K562 (cell line): ENCODE measurements around the gene ELAC1. TPM values are rescaled to one million over a fixed set of nuclear protein-coding genes. Genes with fewer than 3 reads are reported as not detected.

Experiments used
- ATAC-seq: fragments of 200-7000 bp; cut with Tn5 transposase; 3 replicates; pipeline ENCODE4 v1.9.1; 2020; ENCODE audit warnings: moderate library complexity
- BruUV-seq: library from RNA; stranded (reverse); fragments of 400-500 nt; replicated peaks from 2 replicates; lab custom pipeline; 2021; lab: Mats Ljungman, UMichigan
- CTCF ChIA-PET: fragments of 300-600 bp; formaldehyde crosslinking; extraction: SDS; loops from one replicate; lab custom pipeline; 2021; ENCODE audit warnings: low intra/inter-chr PET ratio; lab: Yijun Ruan, JAX
- POLR2A ChIA-PET: fragments of 300-600, 350-650 bp; sonication (Branson Sonifier 250); formaldehyde crosslinking; extraction: SDS; loops from one replicate; lab custom pipeline; 2021; ENCODE audit warnings: antibody characterized with exemption, inconsistent platforms; lab: Yijun Ruan, JAX
- DNase-seq, 4 experiments: peaks; one replicate each; pipeline versions ENCODE4 v3.0.0 to v3.0.0-alpha.2; 2011 to 2018; ENCODE audit warnings: low spot score in 3 of 4, mixed read lengths in 3 of 4; ENCODE audit errors: extremely low read depth in 1 of 4
- FAIRE-seq: peaks from 2 replicates; lab custom pipeline; 2011; peaks lifted over from hg19 to GRCh38; lab: Jason Lieb, UNC
- H2AFZ ChIP-seq: 2 replicates; pipeline ENCODE4 v1.6.0; 2011; ENCODE audit warnings: low read depth, low read length, control low read depth, inconsistent platforms
- H3K27ac ChIP-seq: fragments of 200-600 bp; 3 replicates; pipeline ENCODE4 v1.8.0; 2011; ENCODE audit warnings: low read depth, mild to moderate bottlenecking, control low read depth, inconsistent platforms, low read length, moderate library complexity, mixed read lengths; ENCODE audit errors: extremely low read depth
- H3K27me3 ChIP-seq, 2 experiments: fragments of 300-600 bp in 1 of 2; 2 replicates in 1 of 2; 3 replicates in 1 of 2; pipeline versions ENCODE4 v1.6.0 to v1.8.0; 2011; ENCODE audit warnings: inconsistent platforms in 2 of 2, low read length in 2 of 2, mild to moderate bottlenecking in 1 of 2, mixed read lengths in 1 of 2, moderate library complexity in 1 of 2; ENCODE audit not compliant: control insufficient read depth in 2 of 2, insufficient read depth in 2 of 2
- H3K36me3 ChIP-seq: fragments of 300-600 bp; 3 replicates; pipeline ENCODE4 v1.8.0; 2011; ENCODE audit warnings: mild to moderate bottlenecking, low read length, inconsistent platforms; ENCODE audit not compliant: control insufficient read depth, insufficient read depth
- H3K4me1 ChIP-seq, 2 experiments: fragments of 200-600 bp in 1 of 2; replicated peaks in 1 of 2; 2 replicates in 1 of 2; 3 replicates in 1 of 2; pipeline versions ENCODE4 v1.5.1 to v1.8.0; 2011; ENCODE audit warnings: inconsistent platforms in 2 of 2, low read length in 2 of 2, mild to moderate bottlenecking in 1 of 2, mixed read lengths in 1 of 2, moderate library complexity in 1 of 2; ENCODE audit not compliant: control insufficient read depth in 2 of 2, insufficient read depth in 2 of 2
- H3K4me2 ChIP-seq: 2 replicates; pipeline ENCODE4 v1.6.1; 2011; ENCODE audit warnings: low read length, control low read depth, inconsistent platforms, mixed read lengths; ENCODE audit not compliant: insufficient read depth
- H3K4me3 ChIP-seq: fragments of 200-600 bp; sonication (generic), shearing (Covaris generic); 2 replicates; pipeline ENCODE4 v1.5.1; 2016; ENCODE audit warnings: control low read depth, inconsistent platforms
- H3K79me2 ChIP-seq: fragments of 200-600 bp; 3 replicates; pipeline ENCODE4 v1.8.0; 2011; ENCODE audit warnings: low read length, inconsistent platforms; ENCODE audit not compliant: control insufficient read depth, insufficient read depth
- H3K9ac ChIP-seq, 2 experiments: 2 replicates each; pipeline versions ENCODE4 v1.6.0 to v1.6.1; 2011; ENCODE audit warnings: low read depth in 2 of 2, low read length in 2 of 2, control low read depth in 1 of 2, inconsistent platforms in 1 of 2, mild to moderate bottlenecking in 1 of 2, mixed read lengths in 1 of 2; ENCODE audit not compliant: insufficient read depth in 1 of 2
- H3K9me1 ChIP-seq: one replicate; pipeline ENCODE4 v1.6.0; 2011; ENCODE audit warnings: inconsistent platforms, mild to moderate bottlenecking, low read length, moderate library complexity; ENCODE audit not compliant: control insufficient read depth, insufficient read depth
- H3K9me3 ChIP-seq: replicated peaks from 2 replicates; pipeline ENCODE4 v1.5.1; 2011; ENCODE audit warnings: low read depth, low read length, inconsistent platforms; ENCODE audit not compliant: control insufficient read depth, insufficient read depth
- H4K20me1 ChIP-seq: replicated peaks from 2 replicates; pipeline ENCODE4 v1.6.1; 2011; ENCODE audit warnings: low read length, inconsistent platforms, mixed read lengths; ENCODE audit not compliant: control insufficient read depth, insufficient read depth
- MAFG ChIP-seq: fragments of 450-650 bp; conservative IDR thresholded peaks from 2 replicates; pipeline ENCODE4 v1.6.1; 2016; ENCODE audit warnings: missing genetic modification characterization, missing compliant biosample characterization
- SIX5 ChIP-seq, 2 experiments: IDR thresholded peaks; 2 replicates each; pipeline ENCODE4 v1.6.1; 2011; ENCODE audit warnings: low read length in 2 of 2, borderline replicate concordance in 1 of 2, low read depth in 1 of 2, mild to moderate bottlenecking in 1 of 2, moderate library complexity in 1 of 2; ENCODE audit not compliant: insufficient read depth in 1 of 2
- SRSF7 ChIP-seq: fragments of 200-400 bp; formaldehyde crosslinking; optimal IDR thresholded peaks from 2 replicates; pipeline ENCODE3; 2017; ENCODE audit warnings: mild to moderate bottlenecking, low read depth, low read length
- ZNF143 ChIP-seq: sonication (generic); formaldehyde crosslinking; IDR thresholded peaks from 2 replicates; pipeline ENCODE4 v1.9.0; 2022; ENCODE audit warnings: mild to moderate bottlenecking, missing genetic modification reagents
- ZNF23 ChIP-seq: fragments of 250-450 bp; sonication (Bioruptor Pico); IDR thresholded peaks from 2 replicates; pipeline ENCODE4 v1.4.0; 2020; ENCODE audit warnings: mild to moderate bottlenecking
- WGBS: fragments of 100-300 bp; shearing (Covaris generic); methylation state at CpG from one replicate; pipeline ENCODE4 v1.1.6; 2016; ENCODE audit warnings: low coverage, mixed read lengths; ENCODE audit not compliant: insufficient coverage; ENCODE audit errors: missing lambda C conversion rate; 5-methylcytosine and 5-hydroxymethylcytosine counted together
- in situ Hi-C: fragments of 300-500 bp; cut with MboI; formaldehyde crosslinking; loops from 4 replicates; pipeline ENCODE4 v1.15.0; 2018; ENCODE audit warnings: inconsistent platforms, mixed read lengths
- intact Hi-C: fragments of 100-400 bp; cut with micrococcal nuclease; formaldehyde crosslinking; loops from 2 replicates; pipeline ENCODE4 v1.14.2; 2022
- polyA plus RNA-seq, 8 experiments: library from polyadenylated mRNA; depleted of rRNA in 4 of 8; stranded (reverse) in 5 of 8; unstranded in 3 of 8; fragments of >200 nt; fragmentation: Nextera tagmentation in 2 of 8; fragmentation: Illumina TruSeq in 1 of 8; extraction: Ambion mirVana in 2 of 8; extraction: Trizol in 1 of 8; gene quantifications; 2 replicates each; pipeline versions ENCODE4 v1.2.1 to v1.2.3, GENCODE V29; 2011 to 2014; ENCODE audit warnings: inconsistent platforms in 1 of 8, missing spikeins in 1 of 8
- total RNA-seq, 7 experiments: library from RNA; depleted of rRNA in 6 of 7; stranded (reverse); fragments of >200 nt in 6 of 7; fragmentation: Illumina TruSeq in 2 of 7; extraction: Trizol in 2 of 7; gene quantifications; 2 replicates each; pipeline versions ENCODE4 v1.2.1 to v1.2.3, GENCODE V29; 2011 to 2021; ENCODE audit warnings: low replicate concordance in 1 of 7
- TF ChIP-seq, protein P1 (sequence below): fragments of 450-650 bp; conservative IDR thresholded peaks from 2 replicates; pipeline ENCODE4 v1.6.1; 2016; ENCODE audit warnings: missing genetic modification characterization, low read depth, mild to moderate bottlenecking, control low read depth, missing compliant biosample characterization
- TF ChIP-seq, protein P2 (sequence below): fragments of 450-650 bp; formaldehyde crosslinking; IDR thresholded peaks from 2 replicates; pipeline ENCODE4 v1.4.0; 2020; ENCODE audit warnings: mild to moderate bottlenecking
- TF ChIP-seq, protein P3 (sequence below): fragments of 250-450 bp; sonication (Bioruptor Pico); IDR thresholded peaks from 2 replicates; pipeline ENCODE4 v1.8.0; 2021; ENCODE audit warnings: moderate library complexity, mild to moderate bottlenecking, inconsistent platforms

ELAC1 gene
- total and polyA plus RNA-seq, 9 of the 15 experiments (the other 6 are each of a cell fraction or from before 2014, with no cell fraction given), result 3.7 to 7.7 (median 4.9) TPM

DNA sequence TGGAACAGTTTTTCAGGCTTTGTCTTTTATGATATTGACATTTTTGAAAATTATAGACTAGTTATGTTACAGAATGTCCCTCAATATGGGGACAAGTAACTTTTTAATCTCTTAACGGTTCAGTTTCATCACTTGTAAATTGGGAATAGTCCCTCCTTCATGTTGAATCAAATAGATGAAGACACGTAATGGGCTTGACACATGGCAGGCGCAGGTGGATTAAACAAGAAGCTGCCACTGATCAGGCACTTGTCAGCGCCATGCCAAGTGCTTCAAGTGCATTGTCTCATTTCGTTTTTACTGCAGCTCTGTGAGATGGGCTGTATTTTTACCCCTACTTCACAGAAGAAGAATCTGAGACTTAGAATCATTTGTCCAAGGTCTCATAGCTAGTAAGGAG, 52.7 kb downstream of the ELAC1 start:
- H2AFZ ChIP-seq, result no peak overlapping the region
- H3K27me3 ChIP-seq, result no peaks in the 10 kb centered on the region
- no peak overlapping the region for H3K9ac ChIP-seq
- intact Hi-C loops (no loop called here), in situ Hi-C loops (no loop called here)
- no peak for FAIRE-seq
- 42% methylated on average over 5 of the region's 5 CpGs for WGBS
- no peaks in the 10 kb centered on the region for H3K4me1 ChIP-seq
- CTCF ChIA-PET, result no interaction called here
- no peak for DNase-seq
- H4K20me1 ChIP-seq, result no peaks in the 10 kb centered on the region
- no peaks in the 10 kb centered on the region; the same call in 2 of the 3 replicates for H3K36me3 ChIP-seq
- no peak overlapping the region for H3K4me3 ChIP-seq
- H3K9me1 ChIP-seq, result no peaks in the 10 kb centered on the region
- H3K4me2 ChIP-seq, result no peak overlapping the region
- ATAC-seq, result no peak
- no peaks in the 10 kb centered on the region for H3K9me3 ChIP-seq
- no TSS peak for BruUV-seq
- POLR2A ChIA-PET, result no interaction called here
- TF ChIP-seq MAFG (tag), result no peak
- TF ChIP-seq, protein P1, sequence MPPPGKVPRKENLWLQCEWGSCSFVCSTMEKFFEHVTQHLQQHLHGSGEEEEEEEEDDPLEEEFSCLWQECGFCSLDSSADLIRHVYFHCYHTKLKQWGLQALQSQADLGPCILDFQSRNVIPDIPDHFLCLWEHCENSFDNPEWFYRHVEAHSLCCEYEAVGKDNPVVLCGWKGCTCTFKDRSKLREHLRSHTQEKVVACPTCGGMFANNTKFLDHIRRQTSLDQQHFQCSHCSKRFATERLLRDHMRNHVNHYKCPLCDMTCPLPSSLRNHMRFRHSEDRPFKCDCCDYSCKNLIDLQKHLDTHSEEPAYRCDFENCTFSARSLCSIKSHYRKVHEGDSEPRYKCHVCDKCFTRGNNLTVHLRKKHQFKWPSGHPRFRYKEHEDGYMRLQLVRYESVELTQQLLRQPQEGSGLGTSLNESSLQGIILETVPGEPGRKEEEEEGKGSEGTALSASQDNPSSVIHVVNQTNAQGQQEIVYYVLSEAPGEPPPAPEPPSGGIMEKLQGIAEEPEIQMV (tag), result no peak
- no peak for TF ChIP-seq ZNF23
- no peak for TF ChIP-seq SRSF7
- no peak for TF ChIP-seq ZNF143
- no peak for TF ChIP-seq SIX5 (IDR thresholded peaks at IDR 0.05; ENCODE audit: borderline replicate concordance in 1 of 2, insufficient read depth in 1 of 2, low read depth in 1 of 2, low read length in 2 of 2)
- TF ChIP-seq, protein P2, sequence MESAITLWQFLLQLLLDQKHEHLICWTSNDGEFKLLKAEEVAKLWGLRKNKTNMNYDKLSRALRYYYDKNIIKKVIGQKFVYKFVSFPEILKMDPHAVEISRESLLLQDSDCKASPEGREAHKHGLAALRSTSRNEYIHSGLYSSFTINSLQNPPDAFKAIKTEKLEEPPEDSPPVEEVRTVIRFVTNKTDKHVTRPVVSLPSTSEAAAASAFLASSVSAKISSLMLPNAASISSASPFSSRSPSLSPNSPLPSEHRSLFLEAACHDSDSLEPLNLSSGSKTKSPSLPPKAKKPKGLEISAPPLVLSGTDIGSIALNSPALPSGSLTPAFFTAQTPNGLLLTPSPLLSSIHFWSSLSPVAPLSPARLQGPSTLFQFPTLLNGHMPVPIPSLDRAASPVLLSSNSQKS, result no peak
- TF ChIP-seq, protein P3, sequence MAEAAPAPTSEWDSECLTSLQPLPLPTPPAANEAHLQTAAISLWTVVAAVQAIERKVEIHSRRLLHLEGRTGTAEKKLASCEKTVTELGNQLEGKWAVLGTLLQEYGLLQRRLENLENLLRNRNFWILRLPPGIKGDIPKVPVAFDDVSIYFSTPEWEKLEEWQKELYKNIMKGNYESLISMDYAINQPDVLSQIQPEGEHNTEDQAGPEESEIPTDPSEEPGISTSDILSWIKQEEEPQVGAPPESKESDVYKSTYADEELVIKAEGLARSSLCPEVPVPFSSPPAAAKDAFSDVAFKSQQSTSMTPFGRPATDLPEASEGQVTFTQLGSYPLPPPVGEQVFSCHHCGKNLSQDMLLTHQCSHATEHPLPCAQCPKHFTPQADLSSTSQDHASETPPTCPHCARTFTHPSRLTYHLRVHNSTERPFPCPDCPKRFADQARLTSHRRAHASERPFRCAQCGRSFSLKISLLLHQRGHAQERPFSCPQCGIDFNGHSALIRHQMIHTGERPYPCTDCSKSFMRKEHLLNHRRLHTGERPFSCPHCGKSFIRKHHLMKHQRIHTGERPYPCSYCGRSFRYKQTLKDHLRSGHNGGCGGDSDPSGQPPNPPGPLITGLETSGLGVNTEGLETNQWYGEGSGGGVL (CRISPR knock-in tag), result no peak
- TF ChIP-seq, all 486 proteins: peak for 0
- Histone ChIP-seq H3K27ac (no peak overlapping the region), H3K79me2 (no peaks in the 10 kb centered on the region)
